T1000 (cell line): Measurements from ENCODE around the gene INO80E.
A peak's percentile ranks its signal among the peaks of the same experiment; 100 is the strongest.

Experiments
- DNase-seq: peaks from one replicate; lab custom pipeline; 2025; ENCODE audit warnings: mixed read lengths; lab: John Stamatoyannopoulos, UW

Gene INO80E

GRCh38 chr16:29993191-29993902 is 2.7 kb upstream of the INO80E start:
- no peak for DNase-seq

- DNase-seq: no peak
These were observed 2.0 kb upstream of the INO80E start for GRCh38 chr16:29993903-29994599.

- peak; percentile 66 for DNase-seq
These were observed 1.3 kb upstream of the INO80E start for GRCh38 chr16:29994600-29995323.

- peak; percentile 82 for DNase-seq
These were observed 624 bp upstream of the INO80E start, which contains the start of gene HIRIP3 for GRCh38 chr16:29995324-29995910. HIRIP3 (minus strand) TSS chr16:29995617; CDS start chr16:29995605, 12 bp downstream.

- DNase-seq: no peak
These were observed 767 bp downstream of the INO80E start for GRCh38 chr16:29996766-29997250.

GRCh38 chr16:29999605-30000004 is 3.6 kb downstream of the INO80E start:
- no peak for DNase-seq

GRCh38 chr16:30000735-30001631 is 4.9 kb downstream of the INO80E start:
- no peak for DNase-seq

- no peak for DNase-seq
These were observed 6.7 kb downstream of the INO80E start for GRCh38 chr16:30002614-30003346.

- no peak for DNase-seq
These were observed 7.8 kb downstream of the INO80E start for GRCh38 chr16:30003670-30004423.

GRCh38 chr16:30004424-30004776 is 8.4 kb downstream of the INO80E start:
- no peak for DNase-seq

GRCh38 chr16:30004811-30005242 is 8.8 kb downstream of the INO80E start:
- no peak for DNase-seq

GRCh38 chr16:30005341-30006094 is 9.5 kb downstream of the INO80E start:
- no peak for DNase-seq

- DNase-seq: no peak
These were observed 10.0 kb downstream of the INO80E start for GRCh38 chr16:30006095-30006473.

- DNase-seq: no peak
These were observed 10.8 kb downstream of the INO80E start for GRCh38 chr16:30006659-30007377.

- no peak for DNase-seq
These were observed 11.4 kb downstream of the INO80E start for GRCh38 chr16:30007378-30007895.

- no peak for DNase-seq
These were observed 13.2 kb downstream of the INO80E start for GRCh38 chr16:30009085-30009862.
